ENCODE data around the gene DGKD.
A peak's percentile ranks its signal among the peaks of the same experiment; 100 is the strongest.

DGKD gene

DNA sequence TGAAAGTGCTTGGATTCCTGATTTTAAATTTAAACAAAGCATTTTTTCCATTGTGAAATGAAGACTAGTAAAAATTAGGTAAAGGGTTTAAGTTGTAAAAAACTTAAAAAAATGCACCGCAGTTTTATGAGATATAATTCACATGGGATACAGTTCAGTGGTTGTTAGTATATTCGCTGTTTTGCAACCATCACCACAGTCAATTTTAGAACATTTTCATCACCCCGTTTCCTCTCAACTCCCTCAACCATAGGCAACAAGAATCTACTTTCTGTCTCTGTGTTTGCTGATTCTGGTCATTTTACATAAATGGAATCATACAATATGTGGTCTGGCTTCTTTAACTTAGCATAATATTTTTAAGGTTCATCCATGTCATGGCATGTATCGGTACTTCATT, 4.0 kb downstream of the DGKD start:
- Histone ChIP-seq H3K9me3 (ENCODE audit: control insufficient read depth in 5 of 5, low read length in 5 of 5) (no peaks in the 10 kb centered on the region), H3K36me3 (ENCODE audit: control insufficient read depth in 5 of 5, insufficient read depth in 5 of 5, low read length in 5 of 5) (no peaks in the 10 kb centered on the region), H3K4me1 (ENCODE audit: control insufficient read depth in 5 of 5, insufficient read depth in 5 of 5, low read length in 5 of 5) (peaks cover 0 to 59% (median 45%) of the 10 kb centered on the region in 5 donors), H3K9ac (ENCODE audit: low read length in 5 of 5) (no peak overlapping the region), H3K27ac (ENCODE audit: low read depth, low read length) (peak overlapping the region; percentile 12), H3K4me3 (ENCODE audit: low read depth in 1 of 5, low read length in 5 of 5) (no peak overlapping the region), H3K27me3 (ENCODE audit: control insufficient read depth in 5 of 5, insufficient read depth in 4 of 5, low read length in 5 of 5) (no peaks in the 10 kb centered on the region)

DNA sequence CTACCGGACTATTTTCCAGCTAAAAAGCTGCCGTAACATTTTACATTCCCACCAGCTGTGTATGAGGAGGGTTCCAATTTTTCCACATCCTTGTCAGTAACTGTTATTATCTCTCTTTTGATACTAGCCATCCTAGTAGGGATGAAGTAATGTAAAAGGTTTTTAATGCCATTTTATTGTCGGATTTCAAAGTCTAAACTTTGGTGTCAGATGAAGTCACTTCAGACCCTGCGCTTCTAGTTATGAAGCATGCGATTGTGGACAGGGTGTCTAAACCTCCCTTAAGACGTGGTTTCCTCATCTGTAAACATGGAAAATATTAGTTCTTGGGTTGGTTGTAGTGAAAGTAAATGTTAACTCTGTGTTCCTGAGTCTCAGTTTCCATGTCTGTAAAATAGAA, 4.7 kb downstream of the DGKD start:
- no peak overlapping the region for H3K4me3 ChIP-seq (ENCODE audit: low read depth in 1 of 5, low read length in 5 of 5)
- H3K9ac ChIP-seq (ENCODE audit: low read length in 5 of 5): no peak overlapping the region
- no peaks in the 10 kb centered on the region for H3K27me3 ChIP-seq (ENCODE audit: control insufficient read depth in 5 of 5, insufficient read depth in 4 of 5, low read length in 5 of 5)
- H3K9me3 ChIP-seq (ENCODE audit: control insufficient read depth in 5 of 5, low read length in 5 of 5): peaks cover 0 to 2% (median 0%) of the 10 kb centered on the region in 5 donors
- peak overlapping the region; percentile 12 for H3K27ac ChIP-seq (ENCODE audit: low read depth, low read length)
- H3K36me3 ChIP-seq (ENCODE audit: control insufficient read depth in 5 of 5, insufficient read depth in 5 of 5, low read length in 5 of 5): peaks cover 0 to 4% (median 0%) of the 10 kb centered on the region in 5 donors
- H3K4me1 ChIP-seq (ENCODE audit: control insufficient read depth in 5 of 5, insufficient read depth in 5 of 5, low read length in 5 of 5): peaks cover 0 to 53% (median 39%) of the 10 kb centered on the region in 5 donors

DNA sequence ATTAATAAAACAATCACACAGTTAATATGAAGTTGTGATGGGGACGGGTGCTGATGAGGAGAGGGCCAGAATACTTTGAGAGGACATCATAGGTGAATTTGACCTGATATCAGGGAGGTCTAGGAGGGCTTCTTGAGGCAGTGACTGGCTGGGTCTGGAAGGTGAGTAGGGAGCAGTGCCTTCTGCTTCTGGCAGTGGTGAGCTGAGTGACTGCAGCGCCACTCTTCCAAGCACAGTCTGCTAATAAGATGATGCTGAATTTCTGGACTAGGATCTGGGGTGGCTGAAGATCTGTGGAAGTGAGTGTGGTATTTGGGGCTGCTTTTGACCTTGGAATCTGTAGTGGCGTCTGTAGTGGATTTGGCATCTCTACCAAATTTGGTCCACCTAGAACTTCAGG, 5.5 kb downstream of the DGKD start:
- H3K27me3 ChIP-seq (ENCODE audit: control insufficient read depth in 5 of 5, insufficient read depth in 4 of 5, low read length in 5 of 5): no peaks in the 10 kb centered on the region
- peaks cover 0 to 2% (median 0%) of the 10 kb centered on the region in 5 donors for H3K9me3 ChIP-seq (ENCODE audit: control insufficient read depth in 5 of 5, low read length in 5 of 5)
- peaks cover 0 to 4% (median 0%) of the 10 kb centered on the region in 5 donors for H3K36me3 ChIP-seq (ENCODE audit: control insufficient read depth in 5 of 5, insufficient read depth in 5 of 5, low read length in 5 of 5)
- H3K4me1 ChIP-seq (ENCODE audit: control insufficient read depth in 5 of 5, insufficient read depth in 5 of 5, low read length in 5 of 5): peaks cover 0 to 52% (median 37%) of the 10 kb centered on the region in 5 donors
- H3K9ac ChIP-seq (ENCODE audit: low read length in 5 of 5): peak overlapping the region in 1 of 5 donors; percentile 0
- no peak overlapping the region for H3K27ac ChIP-seq (ENCODE audit: low read depth, low read length)
- no peak overlapping the region for H3K4me3 ChIP-seq (ENCODE audit: low read depth in 1 of 5, low read length in 5 of 5)

GRCh38 chr2:233360771-233361176, 6.5 kb downstream of the DGKD start:
- Histone ChIP-seq H3K27ac (ENCODE audit: low read depth, low read length) (peak overlapping the region; percentile 33), H3K27me3 (ENCODE audit: control insufficient read depth in 5 of 5, insufficient read depth in 4 of 5, low read length in 5 of 5) (no peaks in the 10 kb centered on the region), H3K9ac (ENCODE audit: low read length in 5 of 5) (peak overlapping the region in 1 of 5 donors; percentile 28), H3K9me3 (ENCODE audit: control insufficient read depth in 5 of 5, low read length in 5 of 5) (peaks cover 0 to 2% (median 0%) of the 10 kb centered on the region in 5 donors), H3K36me3 (ENCODE audit: control insufficient read depth in 5 of 5, insufficient read depth in 5 of 5, low read length in 5 of 5) (peaks cover 0 to 4% (median 0%) of the 10 kb centered on the region in 5 donors), H3K4me1 (ENCODE audit: control insufficient read depth in 5 of 5, insufficient read depth in 5 of 5, low read length in 5 of 5) (peaks cover 0 to 43% (median 28%) of the 10 kb centered on the region in 5 donors), H3K4me3 (ENCODE audit: low read depth in 1 of 5, low read length in 5 of 5) (no peak overlapping the region)

- Histone ChIP-seq H3K27ac (ENCODE audit: low read depth, low read length) (peak overlapping the region; percentile 33), H3K9ac (ENCODE audit: low read length in 5 of 5) (peak overlapping the region in 1 of 5 donors; percentile 28), H3K36me3 (ENCODE audit: control insufficient read depth in 5 of 5, insufficient read depth in 5 of 5, low read length in 5 of 5) (peaks cover 0 to 4% (median 0%) of the 10 kb centered on the region in 5 donors), H3K4me1 (ENCODE audit: control insufficient read depth in 5 of 5, insufficient read depth in 5 of 5, low read length in 5 of 5) (peaks cover 0 to 42% (median 25%) of the 10 kb centered on the region in 5 donors), H3K4me3 (ENCODE audit: low read depth in 1 of 5, low read length in 5 of 5) (no peak overlapping the region), H3K9me3 (ENCODE audit: control insufficient read depth in 5 of 5, low read length in 5 of 5) (peaks cover 0 to 2% (median 0%) of the 10 kb centered on the region in 5 donors), H3K27me3 (ENCODE audit: control insufficient read depth in 5 of 5, insufficient read depth in 4 of 5, low read length in 5 of 5) (no peaks in the 10 kb centered on the region)
Measured at GRCh38 chr2:233361297-233361696, 7.0 kb downstream of the DGKD start.

- Histone ChIP-seq H3K9me3 (ENCODE audit: control insufficient read depth in 5 of 5, low read length in 5 of 5) (peaks cover 0 to 2% (median 0%) of the 10 kb centered on the region in 5 donors), H3K36me3 (ENCODE audit: control insufficient read depth in 5 of 5, insufficient read depth in 5 of 5, low read length in 5 of 5) (peaks cover 0 to 4% (median 0%) of the 10 kb centered on the region in 5 donors), H3K4me3 (ENCODE audit: low read depth in 1 of 5, low read length in 5 of 5) (no peak overlapping the region), H3K27ac (ENCODE audit: low read depth, low read length) (no peak overlapping the region), H3K27me3 (ENCODE audit: control insufficient read depth in 5 of 5, insufficient read depth in 4 of 5, low read length in 5 of 5) (no peaks in the 10 kb centered on the region), H3K9ac (ENCODE audit: low read length in 5 of 5) (no peak overlapping the region), H3K4me1 (ENCODE audit: control insufficient read depth in 5 of 5, insufficient read depth in 5 of 5, low read length in 5 of 5) (peaks cover 0 to 37% (median 22%) of the 10 kb centered on the region in 5 donors)
Measured at GRCh38 chr2:233362742-233363141, 8.4 kb downstream of the DGKD start.

DNA sequence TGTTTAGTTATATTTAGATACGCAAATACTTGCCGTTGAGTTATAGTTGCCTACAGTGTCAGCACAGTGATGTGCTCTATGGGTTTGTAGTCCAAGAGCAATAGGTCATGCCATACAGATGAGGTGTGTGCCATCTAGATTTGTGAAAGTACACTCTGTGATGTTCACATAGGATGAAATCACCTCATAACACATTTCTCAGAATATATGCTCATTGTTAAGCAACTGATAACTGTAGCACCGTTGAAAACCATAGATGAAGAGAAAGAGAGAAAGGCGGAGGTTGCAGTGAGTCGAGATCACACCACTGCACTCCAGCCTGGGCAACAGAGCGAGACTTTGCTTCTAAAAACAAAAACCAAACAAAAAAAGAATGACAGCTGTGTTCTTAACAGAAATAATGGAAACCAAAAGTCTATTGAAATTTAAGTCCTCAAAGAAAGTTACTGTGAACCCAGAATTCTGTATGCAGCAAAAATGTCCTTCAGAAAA, 9.5 kb downstream of the DGKD start:
- Histone ChIP-seq H3K4me3 (ENCODE audit: low read depth in 1 of 5, low read length in 5 of 5) (no peak overlapping the region), H3K36me3 (ENCODE audit: control insufficient read depth in 5 of 5, insufficient read depth in 5 of 5, low read length in 5 of 5) (peaks cover 0 to 5% (median 0%) of the 10 kb centered on the region in 5 donors), H3K27me3 (ENCODE audit: control insufficient read depth in 5 of 5, insufficient read depth in 4 of 5, low read length in 5 of 5) (no peaks in the 10 kb centered on the region), H3K9me3 (ENCODE audit: control insufficient read depth in 5 of 5, low read length in 5 of 5) (peaks cover 0 to 2% (median 0%) of the 10 kb centered on the region in 5 donors), H3K27ac (ENCODE audit: low read depth, low read length) (no peak overlapping the region), H3K9ac (ENCODE audit: low read length in 5 of 5) (no peak overlapping the region), H3K4me1 (ENCODE audit: control insufficient read depth in 5 of 5, insufficient read depth in 5 of 5, low read length in 5 of 5) (peaks cover 0 to 27% (median 15%) of the 10 kb centered on the region in 5 donors)

- Histone ChIP-seq H3K27me3 (ENCODE audit: control insufficient read depth in 5 of 5, insufficient read depth in 4 of 5, low read length in 5 of 5) (no peaks in the 10 kb centered on the region), H3K27ac (ENCODE audit: low read depth, low read length) (no peak overlapping the region), H3K9ac (ENCODE audit: low read length in 5 of 5) (no peak overlapping the region)
Measured at GRCh38 chr2:233365861-233366520, 11.7 kb downstream of the DGKD start.

DNA sequence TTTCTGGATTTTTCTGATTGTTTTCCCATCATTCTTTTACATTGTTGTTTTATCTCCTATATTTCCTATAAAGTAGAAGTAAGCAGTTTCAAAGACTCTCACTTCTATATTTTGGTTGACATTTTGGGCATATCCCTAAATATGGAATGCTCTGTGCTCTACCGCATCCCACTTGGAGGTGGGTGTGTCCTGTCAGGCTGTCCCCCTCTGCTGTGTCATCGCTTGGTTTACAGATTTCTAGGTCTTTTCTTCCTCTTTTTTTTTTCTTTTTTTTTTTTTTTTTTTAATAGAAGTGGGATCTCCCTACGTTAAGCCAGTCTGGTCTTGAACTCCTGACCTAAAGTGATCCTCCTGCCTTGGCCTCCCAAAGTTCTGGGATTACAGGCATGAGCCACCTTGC, 13.3 kb downstream of the DGKD start:
- no peaks in the 10 kb centered on the region for H3K27me3 ChIP-seq (ENCODE audit: control insufficient read depth in 5 of 5, insufficient read depth in 4 of 5, low read length in 5 of 5)
- H3K9me3 ChIP-seq (ENCODE audit: control insufficient read depth in 5 of 5, low read length in 5 of 5): peaks cover 0 to 2% (median 0%) of the 10 kb centered on the region in 5 donors
- no peak overlapping the region for H3K27ac ChIP-seq (ENCODE audit: low read depth, low read length)
- peaks cover 0 to 5% (median 3%) of the 10 kb centered on the region in 5 donors for H3K4me1 ChIP-seq (ENCODE audit: control insufficient read depth in 5 of 5, insufficient read depth in 5 of 5, low read length in 5 of 5)
- no peak overlapping the region for H3K9ac ChIP-seq (ENCODE audit: low read length in 5 of 5)
- no peak overlapping the region for H3K4me3 ChIP-seq (ENCODE audit: low read depth in 1 of 5, low read length in 5 of 5)
- peaks cover 0 to 6% (median 0%) of the 10 kb centered on the region in 5 donors for H3K36me3 ChIP-seq (ENCODE audit: control insufficient read depth in 5 of 5, insufficient read depth in 5 of 5, low read length in 5 of 5)

More at GRCh38 chr2:233365861-233366520, 11.7 kb downstream of the DGKD start:
- Histone ChIP-seq H3K9me3 (ENCODE audit: control insufficient read depth in 5 of 5, low read length in 5 of 5) (peaks cover 0 to 2% (median 0%) of the 10 kb centered on the region in 5 donors), H3K4me1 (ENCODE audit: control insufficient read depth in 5 of 5, insufficient read depth in 5 of 5, low read length in 5 of 5) (peaks cover 0 to 10% (median 7%) of the 10 kb centered on the region in 5 donors), H3K36me3 (ENCODE audit: control insufficient read depth in 5 of 5, insufficient read depth in 5 of 5, low read length in 5 of 5) (peaks cover 0 to 6% (median 0%) of the 10 kb centered on the region in 5 donors), H3K4me3 (ENCODE audit: low read depth in 1 of 5, low read length in 5 of 5) (no peak overlapping the region)

DNA sequence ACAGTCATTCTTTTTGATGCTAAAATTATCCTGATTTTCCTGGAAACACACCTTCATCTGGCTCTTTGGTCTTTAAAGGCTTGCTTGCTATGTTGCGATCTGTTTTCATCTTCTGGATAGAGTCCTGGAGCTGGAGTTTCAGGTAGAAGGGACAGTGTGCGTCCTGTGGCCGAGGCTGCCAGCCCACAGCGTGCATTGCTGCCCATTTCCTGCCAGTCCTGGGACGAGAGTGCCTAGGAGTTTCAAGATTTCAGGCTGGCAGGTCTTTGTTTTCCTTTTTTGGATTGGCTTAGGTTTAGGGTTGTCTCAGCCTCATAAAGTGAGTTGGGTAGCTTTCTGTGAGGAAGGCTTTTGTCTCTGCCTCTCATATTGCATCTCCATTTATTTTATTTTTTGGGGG, 14.5 kb downstream of the DGKD start:
- peaks cover 0 to 7% (median 3%) of the 10 kb centered on the region in 5 donors for H3K36me3 ChIP-seq (ENCODE audit: control insufficient read depth in 5 of 5, insufficient read depth in 5 of 5, low read length in 5 of 5)
- peaks cover 0 to 5% (median 3%) of the 10 kb centered on the region in 5 donors for H3K4me1 ChIP-seq (ENCODE audit: control insufficient read depth in 5 of 5, insufficient read depth in 5 of 5, low read length in 5 of 5)
- H3K27ac ChIP-seq (ENCODE audit: low read depth, low read length): no peak overlapping the region
- H3K9me3 ChIP-seq (ENCODE audit: control insufficient read depth in 5 of 5, low read length in 5 of 5): no peaks in the 10 kb centered on the region
- no peaks in the 10 kb centered on the region for H3K27me3 ChIP-seq (ENCODE audit: control insufficient read depth in 5 of 5, insufficient read depth in 4 of 5, low read length in 5 of 5)
- no peak overlapping the region for H3K9ac ChIP-seq (ENCODE audit: low read length in 5 of 5)
- no peak overlapping the region for H3K4me3 ChIP-seq (ENCODE audit: low read depth in 1 of 5, low read length in 5 of 5)

All from subcutaneous abdominal adipose tissue (tissue), 5 donors.